Thoracic aorta (tissue), 2 donors: ENCODE results near the gene CDR2L. TPM values are rescaled to one million over a fixed set of nuclear protein-coding genes. Genes with fewer than 3 reads are reported as not detected.
"Not testable (repeated sequence)": the region's sequence is repeated elsewhere in the genome, so short reads cannot be mapped to it uniquely, and the experiment has no call there.

Experiments used
- ATAC-seq: fragments of 150-250 bp; one replicate; pipeline ENCODE4 v1.8.0; 2017; ENCODE audit warnings: low read depth; ENCODE audit not compliant: insufficient number of reproducible peaks, low FRiP score
- DNase-seq: peaks from one replicate; pipeline ENCODE4 v3.0.0-alpha.2; 2020; ENCODE audit warnings: low spot score
- H3K27ac ChIP-seq, 2 donors: fragments of 200-600 bp; sonication (generic); 1 replicate in 1 of 2; 2 replicates in 1 of 2; pipeline ENCODE4 v1.5.1; 2016; ENCODE audit warnings: mild to moderate bottlenecking in 2 of 2, moderate library complexity in 2 of 2
- H3K27me3 ChIP-seq: fragments of 200-600 bp; sonication (generic); replicated peaks from 2 replicates; pipeline ENCODE4 v1.6.0; 2016; ENCODE audit warnings: mild to moderate bottlenecking; ENCODE audit not compliant: insufficient read depth
- H3K36me3 ChIP-seq: fragments of 200-600 bp; sonication (generic); one replicate; pipeline ENCODE4 v1.5.1; 2016
- H3K4me1 ChIP-seq, 2 donors: fragments of 200-600 bp; sonication (generic); 1 replicate in 1 of 2; 2 replicates in 1 of 2; pipeline versions ENCODE4 v1.5.1 to v1.6.0; 2016; ENCODE audit warnings: low read depth in 2 of 2, mild to moderate bottlenecking in 1 of 2; ENCODE audit not compliant: control insufficient read depth in 1 of 2
- H3K4me3 ChIP-seq: fragments of 200-600 bp; sonication (generic); 2 replicates; pipeline ENCODE4 v1.5.1; 2016; ENCODE audit warnings: mild to moderate bottlenecking
- H3K9me3 ChIP-seq: fragments of 200-600 bp; sonication (generic); 2 replicates; pipeline ENCODE4 v1.5.1; 2016
- total RNA-seq, 2 donors: library from RNA; depleted of rRNA; stranded (reverse); fragments of >200 nt; gene quantifications; one replicate each; pipeline versions ENCODE4 v1.1.0 to v1.2.3, GENCODE V29; 2016
- TF ChIP-seq, protein P1 (sequence below): fragments of 200-600 bp; sonication (generic); IDR thresholded peaks from one replicate; pipeline ENCODE4 v1.5.1; 2019; ENCODE audit warnings: antibody characterized with exemption

CDR2L gene
- total RNA-seq, 2 donors from 2014 or later: 26.4 to 29.8 TPM

DNA sequence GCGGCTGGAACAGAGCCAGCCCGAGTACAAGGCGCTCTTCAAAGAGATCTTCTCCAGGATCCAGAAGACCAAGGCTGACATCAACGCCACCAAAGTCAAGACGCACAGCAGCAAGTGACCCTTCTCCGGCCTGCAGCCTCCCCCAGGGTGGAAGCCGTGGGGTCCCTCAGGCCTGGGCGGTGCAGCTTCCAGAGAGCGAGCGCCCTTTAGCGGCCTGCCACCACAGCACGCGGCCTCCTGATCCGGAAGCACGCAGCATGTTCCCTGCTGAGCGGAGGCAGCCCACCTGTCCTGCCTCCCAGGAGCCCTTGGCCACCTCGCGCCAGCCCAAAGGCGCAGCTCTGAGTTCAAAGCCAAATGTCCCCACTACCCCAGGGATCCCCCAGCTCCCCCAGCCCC lies 16.5 kb downstream of the CDR2L start:
- TF ChIP-seq, protein P1, sequence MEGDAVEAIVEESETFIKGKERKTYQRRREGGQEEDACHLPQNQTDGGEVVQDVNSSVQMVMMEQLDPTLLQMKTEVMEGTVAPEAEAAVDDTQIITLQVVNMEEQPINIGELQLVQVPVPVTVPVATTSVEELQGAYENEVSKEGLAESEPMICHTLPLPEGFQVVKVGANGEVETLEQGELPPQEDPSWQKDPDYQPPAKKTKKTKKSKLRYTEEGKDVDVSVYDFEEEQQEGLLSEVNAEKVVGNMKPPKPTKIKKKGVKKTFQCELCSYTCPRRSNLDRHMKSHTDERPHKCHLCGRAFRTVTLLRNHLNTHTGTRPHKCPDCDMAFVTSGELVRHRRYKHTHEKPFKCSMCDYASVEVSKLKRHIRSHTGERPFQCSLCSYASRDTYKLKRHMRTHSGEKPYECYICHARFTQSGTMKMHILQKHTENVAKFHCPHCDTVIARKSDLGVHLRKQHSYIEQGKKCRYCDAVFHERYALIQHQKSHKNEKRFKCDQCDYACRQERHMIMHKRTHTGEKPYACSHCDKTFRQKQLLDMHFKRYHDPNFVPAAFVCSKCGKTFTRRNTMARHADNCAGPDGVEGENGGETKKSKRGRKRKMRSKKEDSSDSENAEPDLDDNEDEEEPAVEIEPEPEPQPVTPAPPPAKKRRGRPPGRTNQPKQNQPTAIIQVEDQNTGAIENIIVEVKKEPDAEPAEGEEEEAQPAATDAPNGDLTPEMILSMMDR: no peak
- Histone ChIP-seq H3K9me3 (no peaks in the 10 kb centered on the region), H3K27ac (no peak overlapping the region), H3K4me3 (no peak overlapping the region), H3K36me3 (peaks cover 26% of the 10 kb centered on the region), H3K27me3 (no peaks in the 10 kb centered on the region), H3K4me1 (no peaks in the 10 kb centered on the region)
- no peak for DNase-seq
- ATAC-seq: no peak

DNA sequence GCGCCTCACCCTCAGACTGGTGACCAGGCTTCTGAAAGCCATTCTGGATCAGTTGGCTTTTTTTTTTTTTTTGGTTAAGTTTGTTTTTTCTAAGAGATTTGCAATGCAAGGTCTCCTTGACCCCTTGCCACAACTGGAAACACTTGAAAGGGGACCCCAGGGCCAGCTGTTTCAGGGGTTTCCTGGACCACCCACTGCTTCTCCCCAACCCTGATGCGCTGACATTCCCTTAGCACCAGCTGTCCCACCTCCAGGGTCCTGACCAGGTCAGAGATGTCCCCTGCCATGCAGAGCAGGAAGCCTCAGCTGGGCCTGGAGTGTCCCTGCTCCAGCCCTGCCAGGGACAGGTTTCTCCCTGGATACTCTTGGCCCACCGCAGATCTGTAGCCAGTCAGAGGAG lies 16.9 kb downstream of the CDR2L start:
- Histone ChIP-seq H3K4me3 (no peak overlapping the region), H3K27ac (no peak overlapping the region), H3K9me3 (no peaks in the 10 kb centered on the region), H3K27me3 (no peaks in the 10 kb centered on the region), H3K4me1 (no peaks in the 10 kb centered on the region), H3K36me3 (peaks cover 25% of the 10 kb centered on the region)
- TF ChIP-seq, protein P1: no peak
- no peak for DNase-seq
- no peak for ATAC-seq

DNA sequence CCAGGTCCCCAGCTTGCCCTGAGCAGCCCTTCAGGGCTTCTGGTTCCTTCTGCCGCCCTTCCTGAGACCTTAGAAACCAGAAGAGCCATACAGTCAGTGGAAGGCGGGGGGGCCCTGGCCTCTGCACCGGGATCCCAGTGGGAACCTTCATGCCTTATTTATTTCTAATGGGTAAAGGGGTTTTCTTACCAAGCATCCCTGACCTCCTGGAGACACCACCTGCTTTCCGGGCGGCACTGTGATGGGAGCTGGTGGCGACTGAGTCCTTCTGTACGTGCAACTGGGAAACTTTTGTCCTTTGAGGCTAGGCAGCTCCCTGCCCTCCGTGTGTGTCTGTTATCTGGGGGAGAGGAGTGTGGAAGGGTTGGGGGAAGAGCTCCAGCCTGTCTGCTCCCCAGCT lies 17.9 kb downstream of the CDR2L start:
- Histone ChIP-seq H3K9me3 (no peaks in the 10 kb centered on the region), H3K27ac (no peak overlapping the region), H3K4me1 (no peaks in the 10 kb centered on the region), H3K4me3 (no peak overlapping the region), H3K36me3 (peaks cover 21% of the 10 kb centered on the region), H3K27me3 (no peaks in the 10 kb centered on the region)
- ATAC-seq (no peak), DNase-seq (no peak)
- TF ChIP-seq, protein P1: no peak

DNA sequence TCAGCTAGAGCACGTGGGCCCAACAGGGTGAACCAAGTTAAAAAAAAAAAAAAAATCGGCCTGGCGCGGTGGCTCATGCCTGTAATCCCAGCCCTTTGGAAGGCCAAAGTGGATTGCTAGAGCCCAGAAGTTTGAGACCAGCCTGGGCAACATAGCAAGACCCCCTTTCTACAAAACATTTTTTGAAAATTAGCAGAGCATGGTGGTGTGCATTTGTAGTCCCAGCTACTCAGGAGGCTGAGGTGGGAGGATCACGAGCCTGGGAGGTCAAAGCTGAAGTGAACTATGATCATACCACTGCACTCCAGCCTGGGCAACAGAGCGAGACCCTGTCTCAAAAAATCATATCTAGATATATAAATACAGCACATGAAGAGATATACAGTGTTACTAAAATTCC lies 18.7 kb downstream of the CDR2L start:
- not testable (repeated sequence) for H3K27me3 ChIP-seq, H3K4me1 ChIP-seq, H3K27ac ChIP-seq, ATAC-seq, DNase-seq, H3K9me3 ChIP-seq, H3K4me3 ChIP-seq
- H3K36me3 ChIP-seq: peaks cover 21% of the 10 kb centered on the region

DNA sequence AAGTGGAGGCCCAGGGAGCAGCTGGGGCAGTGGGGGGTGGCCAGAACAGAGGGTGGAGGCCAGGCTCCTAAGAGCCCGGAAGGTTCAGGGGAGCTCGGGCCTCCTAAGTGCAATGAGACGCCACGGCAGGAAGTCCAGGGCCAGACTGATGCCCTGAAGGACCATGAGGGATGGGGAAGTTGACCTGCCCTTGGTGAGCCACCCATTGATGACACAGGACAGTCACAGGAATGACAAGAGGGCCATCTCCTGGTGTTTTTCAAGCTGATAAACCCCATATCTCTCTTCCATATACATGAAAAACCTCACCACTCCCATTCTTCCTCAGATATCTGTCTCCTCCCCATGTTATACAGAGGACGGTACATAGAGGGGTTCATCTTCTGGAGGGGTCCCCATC lies 19.2 kb downstream of the CDR2L start:
- Histone ChIP-seq H3K4me1 (peaks cover 0 to 7% of the 10 kb centered on the region in 2 donors), H3K9me3 (no peaks in the 10 kb centered on the region), H3K4me3 (no peak overlapping the region), H3K27me3 (no peaks in the 10 kb centered on the region), H3K27ac (no peak overlapping the region), H3K36me3 (peaks cover 16% of the 10 kb centered on the region)
- DNase-seq: no peak
- TF ChIP-seq, protein P1: no peak
- ATAC-seq: no peak

DNA sequence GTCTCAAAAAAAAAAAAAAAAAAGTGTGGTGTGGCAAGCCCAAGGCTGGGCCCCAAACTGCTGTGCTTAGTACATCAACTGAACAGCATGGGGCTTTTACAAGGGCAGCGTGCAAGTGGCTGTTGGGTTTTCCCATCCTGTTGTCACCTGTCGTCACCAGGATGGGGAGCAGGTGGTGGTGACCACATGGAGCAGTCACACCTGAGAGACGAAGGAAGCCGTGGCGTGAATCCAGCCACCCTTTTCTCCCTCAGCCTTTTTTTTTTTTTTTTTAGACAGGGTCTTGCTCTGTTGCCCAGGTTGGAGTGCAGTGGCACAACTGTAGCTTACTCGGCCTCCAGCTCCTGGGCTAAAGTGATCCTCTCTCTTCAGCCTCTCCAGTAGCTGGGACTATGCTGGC lies 20.9 kb downstream of the CDR2L start:
- DNase-seq: no peak
- Histone ChIP-seq H3K27ac (no peak overlapping the region), H3K9me3 (no peaks in the 10 kb centered on the region), H3K27me3 (no peaks in the 10 kb centered on the region), H3K36me3 (peaks cover 6% of the 10 kb centered on the region), H3K4me3 (no peak overlapping the region), H3K4me1 (peaks cover 3 to 16% of the 10 kb centered on the region in 2 donors)
- TF ChIP-seq, protein P1: no peak
- no peak for ATAC-seq
